Suppressor macrophage (primary cell): Measurements from ENCODE around the gene BTBD17.

Experiments used
- DNase-seq, 4 experiments: peaks; one replicate each; pipeline ENCODE4 v3.0.0-alpha.2; 2020 to 2022

BTBD17 gene

GRCh38 chr17:74358697-74359096 lies 3.0 kb downstream of the BTBD17 start:
- no peak for DNase-seq

- no peak for DNase-seq
Measured at GRCh38 chr17:74357466-74357809, 4.2 kb downstream of the BTBD17 start.

- DNase-seq, result peak in 2 of 4 experiments; percentile 21 to 49
Measured at GRCh38 chr17:74356646-74357465, 4.8 kb downstream of the BTBD17 start.

GRCh38 chr17:74355065-74355464 lies 6.6 kb downstream of the BTBD17 start:
- DNase-seq, result no peak

GRCh38 chr17:74354561-74354960 lies 7.1 kb downstream of the BTBD17 start:
- DNase-seq, result no peak

GRCh38 chr17:74354123-74354522 lies 7.5 kb downstream of the BTBD17 start:
- DNase-seq, result peak; percentile 75 to 89 (median 82)

- no peak for DNase-seq
Measured at GRCh38 chr17:74353446-74354060, 8.1 kb downstream of the BTBD17 start.

- DNase-seq, result no peak
Measured at GRCh38 chr17:74351552-74352210, 10.0 kb downstream of the BTBD17 start.

GRCh38 chr17:74350486-74350885 lies 11.2 kb downstream of the BTBD17 start:
- DNase-seq, result no peak

- no peak for DNase-seq
Measured at GRCh38 chr17:74349120-74349519, 12.5 kb downstream of the BTBD17 start.

- no peak for DNase-seq
Measured at GRCh38 chr17:74347646-74348045, 14.0 kb downstream of the BTBD17 start.

GRCh38 chr17:74345433-74346241 lies 16.0 kb downstream of the BTBD17 start:
- DNase-seq, result no peak

- no peak for DNase-seq
Measured at GRCh38 chr17:74344658-74345057, 17.0 kb downstream of the BTBD17 start.

- DNase-seq, result no peak
Measured at GRCh38 chr17:74343526-74344284, 18.0 kb downstream of the BTBD17 start.

GRCh38 chr17:74343121-74343520 lies 18.5 kb downstream of the BTBD17 start:
- no peak for DNase-seq

- no peak for DNase-seq
Measured at GRCh38 chr17:74342224-74342623, 19.4 kb downstream of the BTBD17 start.

- DNase-seq, result no peak
Measured at GRCh38 chr17:74340470-74341023, 21.1 kb downstream of the BTBD17 start.

GRCh38 chr17:74339537-74340195 lies 22.0 kb downstream of the BTBD17 start:
- DNase-seq, result no peak

GRCh38 chr17:74337834-74338500 lies 23.7 kb downstream of the BTBD17 start:
- no peak for DNase-seq

GRCh38 chr17:74336307-74336706 lies 25.4 kb downstream of the BTBD17 start:
- no peak for DNase-seq
